CD4-positive, alpha-beta T cell (primary cell): Measurements from ENCODE around the gene ZFP92. TPM values are rescaled to one million over a fixed set of nuclear protein-coding genes. Genes with fewer than 3 reads are reported as not detected.

Source experiments
- ATAC-seq: fragments of 200-7000 bp; cut with Tn5 transposase; one replicate; pipeline ENCODE4 v1.10.0; 2022; ENCODE audit warnings: mild to moderate bottlenecking; ENCODE audit not compliant: poor library complexity
- CTCF ChIA-PET: fragments of 350-600 bp; sonication (Branson Sonifier 250); formaldehyde crosslinking; loops from one replicate; lab custom pipeline; 2021; ENCODE audit warnings: antibody characterized with exemption, inconsistent platforms; lab: Charles Lee
- POLR2A ChIA-PET: fragments of 350-600 bp; sonication (Branson Sonifier 250); formaldehyde crosslinking; loops from one replicate; lab custom pipeline; 2021; ENCODE audit warnings: antibody characterized with exemption, inconsistent platforms; lab: Charles Lee
- DNase-seq, 14 experiments: peaks; one replicate each; pipeline ENCODE4 v3.0.0-alpha.2; 2013 to 2020; ENCODE audit warnings: mixed read lengths in 2 of 14
- H3K27ac ChIP-seq, 2 donors: one replicate each; pipeline versions ENCODE4 v1.5.1 to v1.7.0; 2013; ENCODE audit warnings: low read length in 2 of 2, low read depth in 1 of 2, mild to moderate bottlenecking in 1 of 2
- H3K27me3 ChIP-seq, 2 experiments: 1 replicate in 1 of 2; 2 replicates in 1 of 2; pipeline versions ENCODE4 v1.6.1 to v1.7.0; 2013; ENCODE audit warnings: low read length in 2 of 2, control low read depth in 1 of 2, mild to moderate bottlenecking in 1 of 2, moderate library complexity in 1 of 2; ENCODE audit not compliant: insufficient read depth in 2 of 2, control insufficient read depth in 1 of 2
- H3K36me3 ChIP-seq: one replicate; pipeline ENCODE4 v1.6.1; 2013; ENCODE audit warnings: low read length, control low read depth; ENCODE audit not compliant: insufficient read depth
- H3K4me1 ChIP-seq: one replicate; pipeline ENCODE4 v1.6.1; 2013; ENCODE audit warnings: low read length, control low read depth; ENCODE audit not compliant: insufficient read depth
- H3K4me3 ChIP-seq: one replicate; pipeline ENCODE4 v1.5.1; 2013; ENCODE audit warnings: mild to moderate bottlenecking, low read length, moderate library complexity
- H3K9me3 ChIP-seq, 2 experiments: 1 replicate in 1 of 2; 2 replicates in 1 of 2; pipeline versions ENCODE4 v1.6.1 to v1.7.0; 2013; ENCODE audit warnings: low read length in 2 of 2, mild to moderate bottlenecking in 2 of 2, control low read depth in 1 of 2, moderate library complexity in 1 of 2; ENCODE audit not compliant: control insufficient read depth in 1 of 2, insufficient read depth in 1 of 2
- H3K27ac Mint-ChIP-seq: one replicate; pipeline ENCODE4 v1.8.0; 2020; ENCODE audit warnings: mixed read lengths
- H3K27me3 Mint-ChIP-seq: one replicate; pipeline ENCODE4 v1.8.0; 2021; ENCODE audit warnings: mixed read lengths
- H3K36me3 Mint-ChIP-seq: one replicate; pipeline ENCODE4 v1.8.0; 2021; ENCODE audit warnings: low read depth, mixed read lengths
- H3K4me1 Mint-ChIP-seq: one replicate; pipeline ENCODE4 v1.8.0; 2021; ENCODE audit warnings: low read depth, mixed read lengths
- H3K4me3 Mint-ChIP-seq: one replicate; pipeline ENCODE4 v1.8.0; 2020; ENCODE audit warnings: mild to moderate bottlenecking, mixed read lengths
- H3K9me3 Mint-ChIP-seq: one replicate; pipeline ENCODE4 v1.8.0; 2020; ENCODE audit warnings: mixed read lengths
- CTCF ChIP-seq: fragments of 200-600 bp; IDR thresholded peaks from one replicate; pipeline ENCODE4 v1.8.0; 2022; ENCODE audit warnings: antibody characterized with exemption, mild to moderate bottlenecking
- intact Hi-C, 2 experiments: fragments of 100-400 bp; cut with DNase I in 1 of 2; cut with micrococcal nuclease in 1 of 2; formaldehyde crosslinking; loops; one replicate each; pipeline versions ENCODE4 v1.15.1 to v1.9.0; 2023 to 2025; cut with DNase I, micrococcal nuclease
- total RNA-seq, 174 experiments: library from RNA in 2 of 174; stranded (reverse) in 2 of 174; gene quantifications; one replicate each; pipeline ENCODE4 v1.2.3 and lab custom pipeline; 2021 to 2026

ZFP92 gene
- total RNA-seq, 2 experiments from 2014 or later: 0.08 to 0.11 TPM

- Histone ChIP-seq H3K27ac (no peak overlapping the region), H3K9me3 (no peaks in the 10 kb centered on the region), H3K4me1 (peaks cover 8% of the 10 kb centered on the region), H3K27me3 (no peaks in the 10 kb centered on the region), H3K36me3 (no peaks in the 10 kb centered on the region), H3K4me3 (no peak overlapping the region)
- H3K27ac Mint-ChIP-seq: no peak overlapping the region
- CTCF ChIA-PET: no interaction called here
- H3K9me3 Mint-ChIP-seq: no peaks in the 10 kb centered on the region
- POLR2A ChIA-PET: no interaction called here
- H3K4me3 Mint-ChIP-seq: no peak overlapping the region
- DNase-seq (no peak), ATAC-seq (no peak)
- TF ChIP-seq CTCF: no peak
- H3K4me1 Mint-ChIP-seq: peaks cover 1% of the 10 kb centered on the region
- no peaks in the 10 kb centered on the region for H3K36me3 Mint-ChIP-seq
- intact Hi-C loops: no loop called here
- peaks cover under 1% of the 10 kb centered on the region for H3K27me3 Mint-ChIP-seq
Observed at GRCh38 chrX:153406903-153407302, 4.4 kb upstream of the ZFP92 start.

- Histone ChIP-seq H3K9me3 (no peaks in the 10 kb centered on the region), H3K4me1 (peaks cover 15% of the 10 kb centered on the region), H3K4me3 (no peak overlapping the region), H3K27ac (no peak overlapping the region), H3K36me3 (no peaks in the 10 kb centered on the region), H3K27me3 (no peaks in the 10 kb centered on the region)
- Mint-ChIP-seq H3K36me3 (no peaks in the 10 kb centered on the region), H3K27ac (no peak overlapping the region), H3K4me1 (peaks cover 7% of the 10 kb centered on the region), H3K9me3 (no peaks in the 10 kb centered on the region), H3K27me3 (peaks cover 6% of the 10 kb centered on the region), H3K4me3 (no peak overlapping the region)
- ChIA-PET CTCF (no interaction called here), POLR2A (no interaction called here)
- ATAC-seq: no peak
- intact Hi-C loops: no loop called here
- no peak for DNase-seq
- no peak for TF ChIP-seq CTCF
Observed at GRCh38 chrX:153407736-153408135, 3.5 kb upstream of the ZFP92 start.

GRCh38 chrX:153408221-153408721, 3.0 kb upstream of the ZFP92 start:
- Mint-ChIP-seq H3K27me3 (peaks cover 6% of the 10 kb centered on the region), H3K4me1 (peaks cover 7% of the 10 kb centered on the region), H3K36me3 (no peaks in the 10 kb centered on the region), H3K27ac (no peak overlapping the region), H3K9me3 (no peaks in the 10 kb centered on the region), H3K4me3 (no peak overlapping the region)
- CTCF ChIA-PET: no interaction called here
- H3K4me3 ChIP-seq: no peak overlapping the region
- H3K4me1 ChIP-seq: peaks cover 15% of the 10 kb centered on the region
- DNase-seq: no peak
- no peak for TF ChIP-seq CTCF
- H3K9me3 ChIP-seq: no peaks in the 10 kb centered on the region
- H3K27ac ChIP-seq: no peak overlapping the region
- POLR2A ChIA-PET: no interaction called here
- no peak for ATAC-seq
- intact Hi-C loops: no loop called here
- H3K36me3 ChIP-seq: no peaks in the 10 kb centered on the region
- H3K27me3 ChIP-seq: no peaks in the 10 kb centered on the region
